Panc1 (cell line): ENCODE data around the gene PPP1R1B. TPM values are rescaled to one million over a fixed set of nuclear protein-coding genes. Genes with fewer than 3 reads are reported as not detected.

Experiments
- ATAC-seq: fragments of 200-7000 bp; cut with Tn5 transposase; 2 replicates; pipeline ENCODE4 v1.9.1; 2020; ENCODE audit warnings: mild to moderate bottlenecking, moderate library complexity
- BruUV-seq: library from RNA; stranded (reverse); fragments of 400-500 nt; replicated peaks from 2 replicates; lab custom pipeline; 2021; lab: Mats Ljungman, UMichigan
- CTCF ChIA-PET: fragments of 300-600 bp; sonication (Branson Sonifier 250); formaldehyde crosslinking; loops from one replicate; lab custom pipeline; 2022; ENCODE audit warnings: antibody characterized with exemption; lab: Charles Lee
- POLR2A ChIA-PET: fragments of 300-600 bp; sonication (Branson Sonifier 250); formaldehyde crosslinking; loops from one replicate; lab custom pipeline; 2022; ENCODE audit warnings: antibody characterized with exemption; lab: Charles Lee
- DNase-seq: peaks from one replicate; pipeline ENCODE4 v3.0.0-alpha.2; 2010; ENCODE audit warnings: low read depth, low spot score
- H3K27ac ChIP-seq: 2 replicates; pipeline ENCODE4 v1.5.1; 2011; ENCODE audit warnings: mild to moderate bottlenecking, low read length, inconsistent platforms
- H3K27me3 ChIP-seq: fragments of 200-500 bp; sonication (Bioruptor generic); 2 replicates; pipeline ENCODE4 v1.6.0; 2014; ENCODE audit warnings: low read length, inconsistent platforms; ENCODE audit not compliant: control insufficient read depth, insufficient read depth
- H3K36me3 ChIP-seq: fragments of 200-500 bp; sonication (Bioruptor generic); 2 replicates; pipeline ENCODE4 v1.5.1; 2014; ENCODE audit warnings: inconsistent platforms, mild to moderate bottlenecking, low read length, moderate library complexity; ENCODE audit not compliant: control insufficient read depth, insufficient read depth
- H3K4me1 ChIP-seq: 2 replicates; pipeline ENCODE4 v1.5.1; 2011; ENCODE audit warnings: inconsistent platforms, mild to moderate bottlenecking, low read length, moderate library complexity; ENCODE audit not compliant: control insufficient read depth, insufficient read depth
- H3K4me3 ChIP-seq, 2 experiments: 2 replicates each; pipeline ENCODE4 v1.5.1; 2011 to 2012; ENCODE audit warnings: low read depth in 2 of 2, low read length in 2 of 2, mild to moderate bottlenecking in 2 of 2, inconsistent platforms in 1 of 2, moderate library complexity in 1 of 2
- H3K9me3 ChIP-seq: fragments of 200-500 bp; sonication (Bioruptor generic); 2 replicates; pipeline ENCODE4 v1.5.1; 2014; ENCODE audit warnings: low read depth, mild to moderate bottlenecking, inconsistent platforms, low read length, moderate library complexity; ENCODE audit not compliant: control insufficient read depth, insufficient read depth
- CTCF ChIP-seq: fragments of 450-650 bp; IDR thresholded peaks from 2 replicates; pipeline ENCODE4 v1.5.1; 2017; ENCODE audit warnings: mild to moderate bottlenecking
- POLR2AphosphoS5 ChIP-seq: IDR thresholded peaks from 2 replicates; pipeline ENCODE4 v1.6.1; 2012; ENCODE audit warnings: mild to moderate bottlenecking, low read depth, low read length, moderate library complexity
- SIN3A ChIP-seq: IDR thresholded peaks from 2 replicates; pipeline ENCODE4 v1.6.1; 2012; ENCODE audit warnings: low read depth, mild to moderate bottlenecking, low read length, moderate library complexity, borderline replicate concordance; ENCODE audit not compliant: insufficient read depth
- TCF7L2 ChIP-seq: IDR thresholded peaks from 2 replicates; pipeline ENCODE4 v1.6.1; 2011; ENCODE audit warnings: mild to moderate bottlenecking, low read depth, low read length, inconsistent platforms
- in situ Hi-C: cut with HindIII; loops from 2 replicates; pipeline ENCODE4 v1.10.0; 2016; ENCODE audit warnings: low sequenced_read_pairs, low pct_unique_long_range_greater_than_20kb
- intact Hi-C: fragments of 100-400 bp; cut with micrococcal nuclease; formaldehyde crosslinking; loops from one replicate; pipeline ENCODE4 v1.10.0; 2022; ENCODE audit not compliant: unreplicated experiment
- total RNA-seq: library from RNA; stranded (reverse); gene quantifications from one replicate; pipeline ENCODE4 v1.2.1, GENCODE V29; 2021; ENCODE audit not compliant: unreplicated experiment
- TF ChIP-seq, protein P1 (sequence below), 2 experiments: IDR thresholded peaks; 2 replicates each; pipeline ENCODE4 v1.6.1; 2011 to 2012; ENCODE audit warnings: low read depth in 2 of 2, control low read depth in 1 of 2, low read length in 1 of 2, mild to moderate bottlenecking in 1 of 2, moderate library complexity in 1 of 2; ENCODE audit not compliant: insufficient read depth in 1 of 2

The PPP1R1B gene
- total RNA-seq, 1 experiment from 2014 or later, result 45.7 TPM

- ATAC-seq (no peak), DNase-seq (no peak)
- no peaks in the 10 kb centered on the region for H3K9me3 ChIP-seq
- in situ Hi-C loops (no loop called here), intact Hi-C loops (no loop called here)
- BruUV-seq, result no TSS peak
- ChIA-PET CTCF (no interaction called here), POLR2A (interaction anchor here (0.6 kb wide), 1 partner anchor 48 kb away, joined by 4 read pairs; no protein-coding TSS in a partner anchor)
- H3K4me3 ChIP-seq, result no peak overlapping the region
- no peaks in the 10 kb centered on the region for H3K27me3 ChIP-seq
- no peak overlapping the region for H3K27ac ChIP-seq
- H3K36me3 ChIP-seq, result no peaks in the 10 kb centered on the region
- H3K4me1 ChIP-seq, result peaks cover 26% of the 10 kb centered on the region
- TF ChIP-seq, protein P1, sequence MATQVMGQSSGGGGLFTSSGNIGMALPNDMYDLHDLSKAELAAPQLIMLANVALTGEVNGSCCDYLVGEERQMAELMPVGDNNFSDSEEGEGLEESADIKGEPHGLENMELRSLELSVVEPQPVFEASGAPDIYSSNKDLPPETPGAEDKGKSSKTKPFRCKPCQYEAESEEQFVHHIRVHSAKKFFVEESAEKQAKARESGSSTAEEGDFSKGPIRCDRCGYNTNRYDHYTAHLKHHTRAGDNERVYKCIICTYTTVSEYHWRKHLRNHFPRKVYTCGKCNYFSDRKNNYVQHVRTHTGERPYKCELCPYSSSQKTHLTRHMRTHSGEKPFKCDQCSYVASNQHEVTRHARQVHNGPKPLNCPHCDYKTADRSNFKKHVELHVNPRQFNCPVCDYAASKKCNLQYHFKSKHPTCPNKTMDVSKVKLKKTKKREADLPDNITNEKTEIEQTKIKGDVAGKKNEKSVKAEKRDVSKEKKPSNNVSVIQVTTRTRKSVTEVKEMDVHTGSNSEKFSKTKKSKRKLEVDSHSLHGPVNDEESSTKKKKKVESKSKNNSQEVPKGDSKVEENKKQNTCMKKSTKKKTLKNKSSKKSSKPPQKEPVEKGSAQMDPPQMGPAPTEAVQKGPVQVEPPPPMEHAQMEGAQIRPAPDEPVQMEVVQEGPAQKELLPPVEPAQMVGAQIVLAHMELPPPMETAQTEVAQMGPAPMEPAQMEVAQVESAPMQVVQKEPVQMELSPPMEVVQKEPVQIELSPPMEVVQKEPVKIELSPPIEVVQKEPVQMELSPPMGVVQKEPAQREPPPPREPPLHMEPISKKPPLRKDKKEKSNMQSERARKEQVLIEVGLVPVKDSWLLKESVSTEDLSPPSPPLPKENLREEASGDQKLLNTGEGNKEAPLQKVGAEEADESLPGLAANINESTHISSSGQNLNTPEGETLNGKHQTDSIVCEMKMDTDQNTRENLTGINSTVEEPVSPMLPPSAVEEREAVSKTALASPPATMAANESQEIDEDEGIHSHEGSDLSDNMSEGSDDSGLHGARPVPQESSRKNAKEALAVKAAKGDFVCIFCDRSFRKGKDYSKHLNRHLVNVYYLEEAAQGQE (IDR thresholded peaks at IDR 0.05; ENCODE audit: insufficient read depth in 1 of 2, low read depth in 2 of 2, low read length in 1 of 2), result no peak
- TF ChIP-seq TCF7L2 (no peak), CTCF (no peak), SIN3A (no peak), POLR2AphosphoS5 (no peak)
Observed at GRCh38 chr17:39660397-39661385, 33.9 kb downstream of the PPP1R1B start.

DNA sequence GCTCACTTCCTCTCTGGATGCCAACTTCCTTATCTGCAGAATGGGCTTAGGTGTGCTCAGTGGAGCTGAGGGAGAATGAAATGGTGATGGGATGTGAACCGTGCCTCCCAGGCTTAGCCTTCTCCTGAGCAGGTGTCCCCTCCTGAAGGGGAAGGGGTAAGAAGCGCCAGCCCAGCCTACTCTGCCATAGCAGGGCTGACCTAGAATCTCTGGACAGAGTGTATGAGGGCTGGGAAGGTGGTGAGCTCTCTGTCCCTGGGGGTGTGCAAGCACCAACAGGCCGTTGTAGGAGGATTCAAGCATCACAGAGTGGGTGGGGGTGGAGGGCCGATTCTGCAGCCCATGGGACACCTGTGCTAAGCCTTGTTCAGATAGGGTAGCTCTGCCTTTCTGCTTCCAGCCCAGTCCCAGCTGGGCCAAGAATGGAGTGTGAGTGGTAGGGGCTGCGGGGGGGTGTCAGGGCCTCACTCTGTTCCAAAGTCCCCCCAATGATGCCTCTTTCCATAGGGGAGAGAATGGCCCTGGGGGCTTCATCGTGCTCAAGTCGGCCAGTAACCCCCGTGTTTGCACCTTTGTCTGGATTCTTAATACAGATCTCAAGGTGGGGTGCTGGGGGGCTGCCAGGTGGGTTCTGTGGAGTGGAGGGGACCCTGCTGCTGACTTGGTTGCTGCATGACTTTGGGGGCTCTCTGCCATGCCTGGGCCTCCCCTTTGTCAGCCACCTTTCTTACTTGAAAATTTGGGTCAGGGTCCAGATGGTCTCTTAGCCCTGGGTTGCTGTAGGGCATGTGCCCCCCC lies 35.2 kb downstream of the PPP1R1B start:
- POLR2A ChIA-PET, result no interaction called here
- Histone ChIP-seq H3K27ac (no peak overlapping the region), H3K4me3 (no peak overlapping the region), H3K27me3 (no peaks in the 10 kb centered on the region), H3K4me1 (peaks cover 38% of the 10 kb centered on the region), H3K9me3 (no peaks in the 10 kb centered on the region), H3K36me3 (no peaks in the 10 kb centered on the region)
- TF ChIP-seq SIN3A, result no peak
- TF ChIP-seq, protein P1 (IDR thresholded peaks at IDR 0.05; ENCODE audit: insufficient read depth in 1 of 2, low read depth in 2 of 2, low read length in 1 of 2), result no peak
- no peak for TF ChIP-seq CTCF
- TF ChIP-seq POLR2AphosphoS5, result no peak
- TF ChIP-seq TCF7L2, result no peak
- ATAC-seq (no peak), DNase-seq (no peak)
- CTCF ChIA-PET, result no interaction called here
- BruUV-seq, result no TSS peak
- in situ Hi-C loops (no loop called here), intact Hi-C loops (no loop called here)
